Large intestine (tissue), 3 donors: ENCODE measurements around the gene SEC14L2. TPM values are rescaled to one million over a fixed set of nuclear protein-coding genes. Genes with fewer than 3 reads are reported as not detected.
"Not testable (repeated sequence)": the region's sequence is repeated elsewhere in the genome, so short reads cannot be mapped to it uniquely, and the experiment has no call there.

Experiments
- DNase-seq, 2 donors: peaks; one replicate each; pipeline versions ENCODE4 v3.0.0 to v3.0.0-alpha.2; 2013
- H3K27ac ChIP-seq: one replicate; pipeline ENCODE4 v1.5.1; 2013; ENCODE audit warnings: low read length
- H3K27me3 ChIP-seq: 2 replicates; pipeline ENCODE4 v1.6.1; 2013; ENCODE audit warnings: low read length; ENCODE audit not compliant: control insufficient read depth, insufficient read depth
- H3K36me3 ChIP-seq: 2 replicates; pipeline ENCODE4 v1.6.1; 2013; ENCODE audit warnings: low read length; ENCODE audit not compliant: control insufficient read depth, insufficient read depth
- H3K4me1 ChIP-seq: one replicate; pipeline ENCODE4 v1.6.1; 2013; ENCODE audit warnings: low read length; ENCODE audit not compliant: control insufficient read depth, insufficient read depth
- H3K4me3 ChIP-seq: one replicate; pipeline ENCODE4 v1.5.1; 2013; ENCODE audit warnings: low read length
- H3K9me3 ChIP-seq: one replicate; pipeline ENCODE4 v1.6.1; 2013; ENCODE audit warnings: mild to moderate bottlenecking, low read depth, low read length, moderate library complexity; ENCODE audit not compliant: control insufficient read depth
- WGBS: methylation state at CpG from one replicate; pipeline ENCODE4 v1.1.5; 2013; ENCODE audit warnings: low lambda C conversion rate; ENCODE audit not compliant: insufficient coverage; 5-methylcytosine and 5-hydroxymethylcytosine counted together
- polyA plus RNA-seq: library from polyadenylated mRNA; unstranded; fragments of 120-200 nt; gene quantifications from one replicate; pipeline ENCODE4 v1.2.1, GENCODE V29; 2013

The SEC14L2 gene
- polyA plus RNA-seq, 1 donor = 27.5 TPM

DNA sequence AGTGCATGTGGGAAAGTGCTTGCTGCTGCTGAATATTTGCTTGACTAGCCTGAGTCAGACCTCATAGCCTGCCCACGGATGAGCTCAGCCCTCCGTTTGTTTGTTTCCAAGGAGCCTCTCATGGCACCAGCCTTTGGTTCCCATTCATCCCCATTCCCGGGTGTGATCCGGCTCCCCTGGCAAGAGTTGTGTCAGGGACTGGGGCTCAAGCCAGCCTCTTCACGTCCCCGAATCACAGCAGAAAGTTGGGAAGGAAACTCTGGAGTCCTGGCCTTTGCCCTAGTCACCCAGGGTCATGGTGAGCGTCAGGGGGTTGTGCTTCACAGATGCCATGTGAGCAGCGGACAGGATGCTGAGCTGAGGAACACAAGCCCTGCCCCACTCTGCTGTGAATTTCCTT, 61.2 kb downstream of the SEC14L2 start:
- H3K4me1 ChIP-seq = peaks cover 6% of the 10 kb centered on the region
- H3K27me3 ChIP-seq = no peaks in the 10 kb centered on the region
- no peak for DNase-seq
- no peaks in the 10 kb centered on the region for H3K36me3 ChIP-seq
- no peaks in the 10 kb centered on the region for H3K9me3 ChIP-seq
- H3K4me3 ChIP-seq = no peak overlapping the region
- H3K27ac ChIP-seq = no peak overlapping the region
- no CpG with 5 or more reads among the region's 8 CpGs for WGBS

GRCh38 chr22:30459181-30460052, 62.6 kb downstream of the SEC14L2 start:
- no peaks in the 10 kb centered on the region for H3K4me1 ChIP-seq
- DNase-seq = no peak
- no peaks in the 10 kb centered on the region for H3K36me3 ChIP-seq
- H3K27ac ChIP-seq = no peak overlapping the region
- H3K9me3 ChIP-seq = no peaks in the 10 kb centered on the region
- no peaks in the 10 kb centered on the region for H3K27me3 ChIP-seq
- no peak overlapping the region for H3K4me3 ChIP-seq
- WGBS = no CpG with 5 or more reads among the region's 4 CpGs

DNA sequence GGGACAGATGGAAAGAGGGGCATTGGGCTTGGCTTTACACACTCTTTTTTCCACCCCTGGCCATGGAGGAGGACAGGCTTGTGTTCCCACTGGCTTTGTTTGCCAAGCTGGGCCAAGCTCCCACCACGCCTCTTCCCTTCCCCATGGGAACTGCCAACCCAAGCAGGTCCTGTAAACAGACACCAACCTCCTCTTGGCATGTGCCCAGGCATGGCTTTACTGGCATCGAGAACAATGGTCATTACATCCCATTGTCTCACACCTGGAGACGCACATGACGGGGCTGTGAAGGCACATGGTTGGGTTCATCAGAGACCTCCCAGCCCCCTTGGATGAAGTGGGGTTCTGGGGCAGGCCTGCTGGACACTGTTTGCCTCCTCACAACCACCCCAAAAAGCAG, 63.3 kb downstream of the SEC14L2 start:
- no peaks in the 10 kb centered on the region for H3K9me3 ChIP-seq
- no peak overlapping the region for H3K4me3 ChIP-seq
- no peaks in the 10 kb centered on the region for H3K4me1 ChIP-seq
- peaks cover 2% of the 10 kb centered on the region for H3K27me3 ChIP-seq
- no peaks in the 10 kb centered on the region for H3K36me3 ChIP-seq
- H3K27ac ChIP-seq = no peak overlapping the region
- WGBS = no CpG with 5 or more reads among the region's 4 CpGs
- no peak for DNase-seq

DNA sequence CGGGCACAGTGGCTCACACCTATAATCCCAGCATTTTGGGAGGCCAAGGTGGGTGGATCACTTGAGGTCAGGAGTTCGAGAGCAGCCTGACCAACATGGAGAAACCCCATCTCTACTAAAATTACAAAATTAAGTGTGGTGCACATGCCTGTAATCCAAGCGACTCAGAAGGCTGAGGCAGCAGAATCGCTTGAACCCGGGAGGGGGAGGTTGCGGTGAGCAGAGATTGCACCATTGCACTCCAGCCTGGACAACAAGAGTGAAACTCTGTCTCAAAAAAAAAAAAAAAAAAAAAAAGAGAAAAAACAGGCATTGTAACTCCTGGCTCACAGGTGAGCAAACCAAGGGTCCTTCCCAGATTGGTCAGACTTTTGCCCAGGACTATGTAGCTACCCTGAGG, 63.7 kb downstream of the SEC14L2 start:
- H3K36me3 ChIP-seq, H3K4me1 ChIP-seq, H3K4me3 ChIP-seq, H3K27ac ChIP-seq, DNase-seq, H3K27me3 ChIP-seq, H3K9me3 ChIP-seq: not testable (repeated sequence)
- WGBS = no CpG with 5 or more reads among the region's 6 CpGs

DNA sequence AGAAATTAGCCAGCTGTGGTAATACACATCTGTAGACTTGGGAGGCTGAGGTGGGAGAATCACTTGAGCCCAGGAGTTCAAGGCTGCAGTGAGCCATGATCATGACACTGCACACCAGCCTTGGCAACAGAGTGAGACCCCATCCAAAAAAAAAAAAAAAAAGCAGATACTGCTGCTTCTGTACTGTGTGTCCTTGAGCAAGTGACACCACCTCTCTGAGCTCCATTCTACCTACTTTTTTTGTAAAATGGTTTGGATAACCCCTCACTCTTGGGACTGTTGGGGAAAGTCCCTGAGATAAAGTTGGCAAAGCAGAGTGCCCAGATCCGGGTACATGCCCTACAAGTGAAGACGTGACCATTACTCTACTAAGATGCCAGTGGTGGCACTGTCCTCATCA, 72.3 kb downstream of the SEC14L2 start:
- no peak for DNase-seq

DNA sequence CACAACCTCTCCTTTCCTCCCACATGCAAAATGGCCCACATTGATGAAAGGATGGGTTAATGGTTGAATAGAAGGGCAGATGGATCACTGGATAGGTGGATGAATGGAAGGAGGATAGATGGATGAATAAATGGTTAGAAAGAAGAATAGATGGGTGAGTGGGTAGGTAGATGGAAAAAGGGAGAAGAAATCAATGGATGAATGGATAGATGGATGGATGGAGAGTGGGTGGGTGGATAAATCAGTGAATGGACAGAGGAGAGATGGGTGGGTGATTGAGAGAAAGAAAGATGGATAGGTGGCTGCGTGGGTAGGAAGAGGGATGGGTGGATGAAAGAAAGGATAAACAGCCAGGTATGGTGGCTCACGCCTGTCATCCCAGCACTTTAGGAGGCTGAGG, 73.8 kb downstream of the SEC14L2 start:
- Histone ChIP-seq H3K9me3 (no peaks in the 10 kb centered on the region), H3K4me1 (no peaks in the 10 kb centered on the region), H3K36me3 (no peaks in the 10 kb centered on the region), H3K4me3 (no peak overlapping the region), H3K27ac (no peak overlapping the region), H3K27me3 (peaks cover 8% of the 10 kb centered on the region)
- no CpG with 5 or more reads among the region's 2 CpGs for WGBS
- no peak for DNase-seq

More for the DNA sequence above, 72.3 kb downstream of the SEC14L2 start:
- Histone ChIP-seq H3K4me3 (no peak overlapping the region), H3K27ac (no peak overlapping the region), H3K27me3 (peaks cover 15% of the 10 kb centered on the region), H3K36me3 (no peaks in the 10 kb centered on the region), H3K4me1 (no peaks in the 10 kb centered on the region), H3K9me3 (no peaks in the 10 kb centered on the region)
- WGBS = no CpG with 5 or more reads among the region's 2 CpGs

DNA sequence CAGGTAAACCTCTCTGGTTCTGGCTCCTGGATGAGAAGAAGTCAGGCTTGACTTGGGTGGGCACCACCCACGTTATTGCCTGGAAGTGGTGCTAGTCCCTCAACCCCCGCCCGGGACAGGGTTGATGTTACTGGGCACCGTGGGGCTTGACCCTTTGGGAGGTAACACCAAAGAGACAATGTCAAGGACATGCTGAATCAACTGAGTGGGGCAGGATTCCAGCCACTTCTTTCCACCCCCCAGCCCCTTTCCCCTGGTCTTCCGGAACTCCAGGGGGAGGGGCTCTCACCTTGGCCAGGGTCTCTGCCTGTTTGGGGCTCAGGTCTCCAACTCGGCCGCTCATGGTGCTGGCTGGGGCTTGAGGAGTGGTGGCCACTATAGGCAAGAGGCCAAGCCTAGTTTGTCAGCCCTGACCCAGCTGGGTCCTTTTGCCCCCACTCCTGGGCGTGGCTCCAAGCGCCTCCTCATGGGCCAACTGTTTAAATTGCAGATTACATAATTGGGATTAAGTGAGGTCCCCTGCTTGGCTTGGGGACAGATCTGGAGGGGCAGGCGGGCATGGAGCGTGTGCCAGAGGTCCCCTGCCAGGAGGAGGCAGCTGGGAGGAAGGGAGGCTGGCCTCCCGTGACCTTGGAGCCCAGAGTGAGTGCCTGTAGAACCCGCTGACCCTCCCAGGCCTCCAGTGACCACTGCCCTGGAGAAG, 74.9 kb downstream of the SEC14L2 start, which contains the start of gene SEC14L3:
SEC14L3 (minus strand) TSS at position 402 of the 703 bp plus-strand sequence; CDS start at position 343, 59 bp downstream.
- no peak for DNase-seq
- no CpG with 5 or more reads among the region's 13 CpGs for WGBS
- peaks cover 6% of the 10 kb centered on the region for H3K27me3 ChIP-seq

DNA sequence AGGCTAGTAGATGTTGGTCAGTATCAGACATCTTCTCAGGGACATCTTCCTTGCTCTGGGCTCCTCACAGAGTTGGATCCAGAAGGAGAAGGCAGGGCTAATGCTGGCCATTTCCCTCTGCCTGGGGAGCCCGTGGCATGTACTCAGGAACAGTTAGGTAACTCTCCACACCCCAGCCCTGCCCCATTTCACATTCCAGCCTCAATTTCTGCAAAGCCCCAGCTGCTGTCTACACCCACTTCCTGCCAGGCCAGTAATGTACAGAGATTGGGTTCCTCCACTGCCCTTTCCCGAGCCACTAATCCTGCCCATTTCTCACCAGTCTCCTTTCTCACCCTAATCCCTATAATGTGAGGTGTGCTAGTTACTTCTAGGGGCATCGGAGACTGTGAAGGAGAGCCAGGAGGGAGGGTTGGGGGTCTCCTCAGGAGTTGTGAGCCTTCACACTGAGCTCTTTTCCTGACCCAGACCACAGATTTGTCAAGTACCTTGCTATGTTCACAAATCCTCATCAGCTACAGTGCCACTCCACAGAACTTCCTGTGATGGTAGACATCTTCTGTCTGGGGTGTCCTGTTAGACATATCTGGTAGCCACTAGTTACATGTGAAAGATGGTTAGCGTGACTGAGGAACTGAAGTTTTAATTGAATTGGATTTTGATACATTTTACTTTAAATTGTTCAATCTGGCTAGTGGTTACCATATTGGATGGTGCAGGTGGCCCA, 76.3 kb downstream of the SEC14L2 start:
- Histone ChIP-seq H3K27me3 (peaks cover 4% of the 10 kb centered on the region), H3K9me3 (no peaks in the 10 kb centered on the region), H3K27ac (no peak overlapping the region), H3K4me1 (no peaks in the 10 kb centered on the region), H3K36me3 (no peaks in the 10 kb centered on the region), H3K4me3 (no peak overlapping the region)
- WGBS = no CpG with 5 or more reads among the region's 4 CpGs
- no peak for DNase-seq

More for the DNA sequence above, 74.9 kb downstream of the SEC14L2 start, which contains the start of gene SEC14L3:
- no peak within 1 kb of the TSS for H3K27ac ChIP-seq
- no peak within 1 kb of the TSS for H3K4me3 ChIP-seq
- no peaks in the 10 kb centered on the region for H3K36me3 ChIP-seq
- no peaks in the 10 kb centered on the region for H3K9me3 ChIP-seq
- H3K4me1 ChIP-seq = no peaks in the 10 kb centered on the region

DNA sequence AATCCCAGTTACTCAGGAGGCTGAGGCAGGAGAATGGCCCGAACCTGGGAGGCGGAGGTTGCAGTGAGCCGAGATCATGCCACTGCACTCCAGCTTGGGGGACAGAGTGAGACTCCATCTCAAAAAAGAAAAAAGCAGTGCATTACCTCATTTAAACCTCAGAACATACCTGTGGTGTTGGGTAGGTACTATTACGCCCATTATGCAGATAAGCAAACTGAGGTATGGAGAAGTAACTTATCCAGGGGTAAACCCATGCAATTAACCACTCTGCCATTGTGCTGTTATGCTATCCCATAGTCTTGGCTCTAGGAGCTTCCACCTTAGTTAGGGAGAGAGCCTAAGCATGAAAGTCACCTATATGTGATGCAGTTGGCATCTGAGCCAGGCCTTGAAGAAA, 77.3 kb downstream of the SEC14L2 start:
- DNase-seq = no peak
- peaks cover 4% of the 10 kb centered on the region for H3K27me3 ChIP-seq
- no peaks in the 10 kb centered on the region for H3K4me1 ChIP-seq
- H3K4me3 ChIP-seq = no peak overlapping the region
- no peak overlapping the region for H3K27ac ChIP-seq
- WGBS = no CpG with 5 or more reads among the region's 4 CpGs
- no peaks in the 10 kb centered on the region for H3K36me3 ChIP-seq
- H3K9me3 ChIP-seq = no peaks in the 10 kb centered on the region
